ENCODE data around the gene GGPS1.

DNA sequence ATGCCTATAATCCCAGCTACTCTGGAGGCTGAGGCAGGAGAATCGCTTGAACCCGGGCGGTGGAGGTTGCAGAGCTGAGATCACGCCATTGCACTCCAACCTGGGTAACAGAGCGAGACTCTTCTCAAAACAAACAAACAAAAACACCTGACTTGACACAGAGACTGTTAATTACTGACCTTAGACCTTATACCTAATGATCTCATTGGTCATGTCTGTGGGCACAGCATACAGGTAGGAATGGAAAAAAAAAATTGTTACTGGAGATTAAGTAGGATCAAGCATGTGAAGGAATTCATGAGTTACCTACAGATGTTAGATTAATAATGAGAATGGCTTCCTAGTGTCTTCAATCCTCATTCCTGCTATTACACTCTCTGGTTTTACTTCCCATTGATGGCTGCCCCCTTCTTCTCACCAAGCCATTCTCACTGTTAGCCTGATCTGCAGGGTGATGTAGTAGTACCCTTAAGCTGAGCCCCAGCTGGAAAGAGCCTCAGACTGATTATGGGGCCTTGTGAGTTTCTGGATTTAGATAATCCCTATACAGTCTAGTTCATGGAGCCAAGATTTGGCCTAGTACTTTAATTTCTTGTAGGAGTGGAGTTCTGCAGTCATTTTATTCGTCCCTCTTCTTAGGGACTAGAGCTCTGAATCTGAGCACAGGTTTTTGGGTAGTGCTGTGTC, 47.7 kb downstream of the GGPS1 start:
- TF ChIP-seq POLR2AphosphoS5 (IDR thresholded peaks at IDR 0.05) (no peak), POLR2A (IDR thresholded peaks at IDR 0.05) (no peak), EP300 (IDR thresholded peaks at IDR 0.05) (no peak)
- TF ChIP-seq, protein P1, sequence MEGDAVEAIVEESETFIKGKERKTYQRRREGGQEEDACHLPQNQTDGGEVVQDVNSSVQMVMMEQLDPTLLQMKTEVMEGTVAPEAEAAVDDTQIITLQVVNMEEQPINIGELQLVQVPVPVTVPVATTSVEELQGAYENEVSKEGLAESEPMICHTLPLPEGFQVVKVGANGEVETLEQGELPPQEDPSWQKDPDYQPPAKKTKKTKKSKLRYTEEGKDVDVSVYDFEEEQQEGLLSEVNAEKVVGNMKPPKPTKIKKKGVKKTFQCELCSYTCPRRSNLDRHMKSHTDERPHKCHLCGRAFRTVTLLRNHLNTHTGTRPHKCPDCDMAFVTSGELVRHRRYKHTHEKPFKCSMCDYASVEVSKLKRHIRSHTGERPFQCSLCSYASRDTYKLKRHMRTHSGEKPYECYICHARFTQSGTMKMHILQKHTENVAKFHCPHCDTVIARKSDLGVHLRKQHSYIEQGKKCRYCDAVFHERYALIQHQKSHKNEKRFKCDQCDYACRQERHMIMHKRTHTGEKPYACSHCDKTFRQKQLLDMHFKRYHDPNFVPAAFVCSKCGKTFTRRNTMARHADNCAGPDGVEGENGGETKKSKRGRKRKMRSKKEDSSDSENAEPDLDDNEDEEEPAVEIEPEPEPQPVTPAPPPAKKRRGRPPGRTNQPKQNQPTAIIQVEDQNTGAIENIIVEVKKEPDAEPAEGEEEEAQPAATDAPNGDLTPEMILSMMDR (IDR thresholded peaks at IDR 0.05), result no peak
